GM12892 (cell line): ENCODE measurements around the gene LEAP2.

Experiments
- POLR2A ChIP-seq: IDR thresholded peaks from 2 replicates; pipeline ENCODE4 v1.6.1; 2011; ENCODE audit warnings: low read depth, low read length, control low read depth
- POLR2AphosphoS5 ChIP-seq: IDR thresholded peaks from 2 replicates; pipeline ENCODE4 v1.6.1; 2011; ENCODE audit warnings: low read depth, low read length, control low read depth
- TAF1 ChIP-seq: IDR thresholded peaks from 2 replicates; pipeline ENCODE4 v1.6.1; 2011; ENCODE audit warnings: low read depth, mild to moderate bottlenecking, control low read depth, low read length, borderline replicate concordance

DNA sequence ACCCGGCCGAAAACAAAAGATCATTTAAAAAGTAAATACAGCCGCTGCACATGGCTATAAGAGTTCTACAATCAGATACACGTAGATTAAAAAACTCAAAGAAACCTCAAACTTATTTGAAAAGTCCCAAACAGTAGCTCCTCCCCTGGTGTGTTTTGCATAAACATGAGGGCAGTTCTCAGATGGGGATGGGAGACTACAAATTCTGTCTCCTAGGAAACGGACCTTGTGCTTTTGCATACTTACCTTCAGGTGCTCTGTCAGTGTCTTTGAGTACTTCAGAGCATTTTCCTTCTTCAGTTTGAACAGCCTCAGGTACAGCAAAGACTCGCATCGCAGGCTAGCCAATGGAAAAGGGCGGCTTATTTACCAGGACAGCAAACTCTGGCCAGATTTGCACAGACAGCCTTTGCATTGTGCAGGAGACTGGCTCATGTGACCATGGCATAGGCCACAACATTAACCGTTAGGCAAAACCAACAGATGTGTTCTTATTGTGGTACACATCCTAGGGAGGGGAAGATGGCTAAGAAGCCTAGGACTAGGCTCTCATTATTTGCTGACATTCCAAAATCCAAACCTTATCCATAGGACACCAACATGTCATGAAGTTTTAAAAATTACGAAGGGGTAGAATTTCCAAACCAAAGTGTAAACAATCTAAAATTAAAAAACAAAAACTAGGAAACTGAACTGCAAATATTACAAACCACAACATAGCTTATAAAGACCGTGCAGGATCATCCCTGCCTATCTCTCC lies 12.8 kb downstream of the LEAP2 start:
- no peak for TF ChIP-seq POLR2AphosphoS5
- no peak for TF ChIP-seq POLR2A
- no peak for TF ChIP-seq TAF1
